Muscle of arm (tissue), 12 donors: Measurements from ENCODE around the gene PACS1. TPM values are rescaled to one million over a fixed set of nuclear protein-coding genes. Genes with fewer than 3 reads are reported as not detected.
"Not testable (repeated sequence)": the region's sequence is repeated elsewhere in the genome, so short reads cannot be mapped to it uniquely, and the experiment has no call there.

Experiments used
- DNase-seq: peaks from one replicate; pipeline ENCODE4 v3.0.0-alpha.2; 2013
- polyA plus RNA-seq, 12 donors: library from polyadenylated mRNA; unstranded; fragments of 120-200 nt; gene quantifications; one replicate each; pipeline ENCODE4 v1.2.1, GENCODE V29; 2013; ENCODE audit not compliant: insufficient read length in 12 of 12

PACS1 gene
- polyA plus RNA-seq, 12 donors = 29.9 to 128 (median 33.8) TPM

GRCh38 chr11:66247295-66247694 is 177.2 kb downstream of the PACS1 start:
- no peak for DNase-seq

DNA sequence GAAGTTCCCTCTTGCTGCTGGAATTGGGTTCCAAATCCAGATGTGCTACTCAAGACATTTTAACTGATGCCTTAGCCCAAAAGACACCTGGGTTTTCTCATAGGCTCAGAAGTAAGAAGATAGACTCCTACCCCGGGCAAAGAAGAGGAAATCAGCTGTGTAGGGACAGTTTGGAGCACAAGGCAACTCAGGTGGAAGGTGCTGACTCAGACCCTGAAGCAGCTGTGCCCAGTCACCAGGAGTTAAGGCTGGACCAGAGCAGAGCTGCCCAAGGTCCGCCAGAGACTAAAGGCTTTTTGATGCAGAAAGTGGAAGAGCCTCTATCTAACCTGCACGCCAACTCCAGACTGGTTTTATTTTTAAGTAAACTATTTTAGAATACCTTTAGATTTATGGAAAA is 177.7 kb downstream of the PACS1 start:
- no peak for DNase-seq

GRCh38 chr11:66248903-66249302 is 178.8 kb downstream of the PACS1 start:
- DNase-seq = no peak

DNA sequence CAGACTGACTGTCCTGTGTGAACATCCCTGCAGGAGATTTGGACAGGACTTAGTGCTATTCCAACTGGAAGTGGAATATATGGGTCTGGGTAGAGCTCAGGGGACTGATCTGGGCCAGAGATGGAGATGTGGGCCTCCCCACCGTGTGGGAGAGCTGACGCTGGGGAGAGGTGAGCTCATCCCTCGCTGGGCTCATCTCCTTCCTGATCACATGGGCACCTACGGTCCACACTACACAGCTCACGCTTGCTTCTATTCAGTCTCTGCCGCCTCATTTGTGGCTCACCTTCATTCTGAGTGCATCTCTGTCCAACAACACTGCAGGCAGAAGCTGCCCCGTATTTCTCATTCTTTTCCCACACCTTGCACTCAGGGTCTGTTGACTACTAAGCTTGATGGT is 181.7 kb downstream of the PACS1 start:
- DNase-seq = no peak

DNA sequence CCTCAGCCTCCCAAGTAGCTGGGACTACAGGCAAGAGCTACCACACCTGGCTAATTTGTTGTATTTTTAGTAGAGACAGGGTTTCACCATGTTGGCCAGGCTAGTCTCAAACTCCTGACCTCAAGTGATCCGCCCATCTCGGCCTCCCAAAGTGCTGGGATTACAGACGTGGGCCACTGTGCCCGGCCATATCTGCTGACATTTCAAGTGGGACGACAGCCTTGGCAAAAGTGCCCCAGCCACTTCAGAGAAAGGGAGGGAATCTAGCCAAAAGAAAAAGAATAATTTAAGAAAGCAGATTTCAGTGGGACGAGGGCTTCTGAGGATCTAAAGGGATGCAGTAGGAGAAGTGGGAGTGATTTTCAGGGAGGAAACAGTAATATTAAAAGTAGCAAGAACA is 183.0 kb downstream of the PACS1 start:
- DNase-seq = not testable (repeated sequence)

DNA sequence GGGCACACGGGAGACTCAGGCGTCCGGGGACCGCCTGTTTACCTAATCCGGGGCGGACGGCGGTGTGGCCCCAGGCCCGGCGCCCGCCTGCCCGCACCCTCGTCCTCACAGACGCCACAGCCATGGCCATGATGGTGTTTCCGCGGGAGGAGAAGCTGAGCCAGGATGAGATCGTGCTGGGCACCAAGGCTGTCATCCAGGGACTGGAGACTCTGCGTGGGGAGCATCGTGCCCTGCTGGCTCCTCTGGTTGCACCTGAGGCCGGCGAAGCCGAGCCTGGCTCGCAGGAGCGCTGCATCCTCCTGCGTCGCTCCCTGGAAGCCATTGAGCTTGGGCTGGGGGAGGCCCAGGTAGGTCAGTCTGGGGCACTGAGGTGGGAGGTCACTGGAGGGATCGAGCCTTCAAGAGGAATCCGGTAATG is 188.4 kb downstream of the PACS1 start:
- no peak for DNase-seq

DNA sequence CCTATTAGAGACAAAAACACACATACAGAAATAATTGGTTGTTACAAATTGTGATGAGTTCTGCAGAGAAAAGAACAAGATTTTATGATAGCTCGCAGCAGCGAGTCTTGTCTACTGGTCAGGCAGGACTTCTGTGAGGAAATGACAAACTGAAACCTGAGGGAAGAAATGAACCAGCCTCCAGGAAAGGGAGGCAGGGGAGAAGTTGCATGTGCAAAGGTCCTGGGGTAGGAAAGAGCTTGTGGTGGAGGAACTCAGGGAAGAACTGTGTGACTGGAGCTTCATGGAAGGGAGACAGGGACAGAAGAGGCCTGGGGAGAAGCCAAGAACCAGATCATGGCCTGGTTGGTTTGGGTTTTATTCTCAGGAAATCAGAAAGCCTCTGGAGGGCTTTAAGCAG is 189.2 kb downstream of the PACS1 start:
- no peak for DNase-seq

DNA sequence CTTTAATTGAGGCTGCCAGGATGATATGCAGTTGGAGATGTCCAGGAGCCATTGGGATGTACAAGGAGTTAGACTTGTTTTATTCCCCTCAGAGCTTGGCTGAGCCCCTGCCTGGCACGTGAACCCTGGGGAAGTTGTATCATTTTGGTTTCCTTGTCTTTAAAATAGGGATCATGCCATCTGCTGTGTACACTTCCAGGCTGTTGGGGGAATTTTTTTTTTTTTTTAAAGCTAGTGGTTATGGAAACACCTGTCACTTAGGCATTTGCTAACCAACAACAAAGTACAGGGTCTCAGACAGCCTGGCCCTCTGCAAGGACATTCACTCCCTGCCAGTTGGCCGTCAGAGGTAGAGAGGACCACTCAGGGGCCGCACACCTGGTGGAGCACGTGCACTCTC is 189.9 kb downstream of the PACS1 start:
- DNase-seq = no peak

DNA sequence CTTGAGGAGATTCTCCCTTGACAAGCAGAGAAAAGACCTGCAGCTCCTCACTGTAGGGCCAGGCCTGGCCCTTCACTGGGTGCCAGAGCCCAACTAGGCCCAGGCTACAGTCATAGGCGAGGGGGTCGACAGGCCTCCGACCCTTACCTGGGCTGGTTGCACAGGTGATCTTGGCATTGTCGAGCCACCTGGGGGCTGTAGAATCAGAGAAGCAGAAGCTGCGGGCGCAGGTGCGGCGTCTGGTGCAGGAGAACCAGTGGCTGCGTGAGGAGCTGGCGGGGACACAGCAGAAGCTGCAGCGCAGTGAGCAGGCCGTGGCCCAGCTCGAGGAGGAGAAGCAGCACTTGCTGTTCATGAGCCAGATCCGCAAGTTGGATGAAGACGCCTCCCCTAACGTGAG is 191.5 kb downstream of the PACS1 start:
- no peak for DNase-seq

DNA sequence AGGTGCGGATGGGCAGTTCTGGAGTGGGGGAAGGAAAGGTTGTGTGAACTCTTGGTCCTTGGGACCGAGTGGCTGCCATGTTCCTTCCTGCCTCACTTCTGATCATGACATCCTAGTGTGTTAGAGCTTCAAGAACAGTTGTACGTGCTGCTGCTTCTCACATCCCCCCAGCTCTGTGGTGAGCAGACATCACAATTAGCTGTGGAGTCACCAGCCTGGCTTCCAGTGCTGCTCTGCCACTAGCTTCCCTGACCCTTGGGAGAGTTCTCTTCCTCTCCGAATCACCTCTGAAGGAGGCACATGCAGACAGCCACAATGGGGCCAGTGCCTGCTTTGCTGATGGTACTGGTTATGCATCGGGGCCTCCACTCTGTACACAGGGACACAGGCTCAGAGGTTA is 192.1 kb downstream of the PACS1 start:
- no peak for DNase-seq

DNA sequence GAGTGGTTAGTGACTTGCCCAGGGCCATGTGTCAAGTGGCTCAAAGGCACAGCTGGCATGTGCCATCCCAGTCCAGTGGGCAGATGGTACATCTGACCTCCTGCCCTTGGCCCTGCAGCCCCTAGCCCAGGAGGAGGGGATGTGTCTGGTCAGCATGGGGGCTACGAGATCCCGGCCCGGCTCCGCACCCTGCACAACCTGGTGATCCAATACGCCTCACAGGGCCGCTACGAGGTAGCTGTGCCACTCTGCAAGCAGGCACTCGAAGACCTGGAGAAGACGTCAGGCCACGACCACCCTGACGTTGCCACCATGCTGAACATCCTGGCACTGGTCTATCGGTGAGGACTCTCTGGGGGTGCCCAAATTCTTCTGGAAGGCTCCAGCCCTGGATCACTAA is 192.6 kb downstream of the PACS1 start:
- no peak for DNase-seq

- no peak for DNase-seq
These were observed 193.2 kb downstream of the PACS1 start for GRCh38 chr11:66263231-66263630.

DNA sequence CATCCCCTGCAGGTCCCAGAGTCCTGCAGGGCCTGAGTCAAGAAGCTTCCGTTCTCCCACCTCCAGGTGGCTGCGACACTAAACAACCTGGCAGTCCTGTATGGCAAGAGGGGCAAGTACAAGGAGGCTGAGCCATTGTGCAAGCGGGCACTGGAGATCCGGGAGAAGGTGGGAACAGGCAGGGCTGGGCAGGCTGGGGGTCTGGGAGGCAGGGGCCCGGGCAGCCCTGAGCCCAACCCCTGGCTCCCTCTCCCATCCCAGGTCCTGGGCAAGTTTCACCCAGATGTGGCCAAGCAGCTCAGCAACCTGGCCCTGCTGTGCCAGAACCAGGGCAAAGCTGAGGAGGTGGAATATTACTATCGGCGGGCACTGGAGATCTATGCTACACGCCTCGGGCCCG is 193.7 kb downstream of the PACS1 start:
- no peak for DNase-seq

- no peak for DNase-seq
These were observed 194.3 kb downstream of the PACS1 start for GRCh38 chr11:66264383-66264782.

DNA sequence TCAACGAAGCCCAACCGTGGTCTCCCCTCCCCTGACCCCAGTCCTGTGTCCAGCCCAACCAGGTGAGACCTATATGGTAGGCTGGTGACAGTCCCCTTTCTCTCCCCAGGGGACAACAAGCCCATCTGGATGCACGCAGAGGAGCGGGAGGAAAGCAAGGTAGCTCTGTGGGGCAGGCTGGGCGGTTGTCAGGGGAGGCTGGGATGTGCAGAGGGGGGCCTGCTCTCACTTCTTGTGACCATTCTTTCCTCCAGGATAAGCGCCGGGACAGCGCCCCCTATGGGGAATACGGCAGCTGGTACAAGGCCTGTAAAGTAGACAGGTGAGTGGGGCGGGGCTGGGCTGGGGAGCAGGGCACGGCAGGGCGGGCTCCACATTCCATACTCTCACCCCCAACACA is 194.8 kb downstream of the PACS1 start:
- no peak for DNase-seq

DNA sequence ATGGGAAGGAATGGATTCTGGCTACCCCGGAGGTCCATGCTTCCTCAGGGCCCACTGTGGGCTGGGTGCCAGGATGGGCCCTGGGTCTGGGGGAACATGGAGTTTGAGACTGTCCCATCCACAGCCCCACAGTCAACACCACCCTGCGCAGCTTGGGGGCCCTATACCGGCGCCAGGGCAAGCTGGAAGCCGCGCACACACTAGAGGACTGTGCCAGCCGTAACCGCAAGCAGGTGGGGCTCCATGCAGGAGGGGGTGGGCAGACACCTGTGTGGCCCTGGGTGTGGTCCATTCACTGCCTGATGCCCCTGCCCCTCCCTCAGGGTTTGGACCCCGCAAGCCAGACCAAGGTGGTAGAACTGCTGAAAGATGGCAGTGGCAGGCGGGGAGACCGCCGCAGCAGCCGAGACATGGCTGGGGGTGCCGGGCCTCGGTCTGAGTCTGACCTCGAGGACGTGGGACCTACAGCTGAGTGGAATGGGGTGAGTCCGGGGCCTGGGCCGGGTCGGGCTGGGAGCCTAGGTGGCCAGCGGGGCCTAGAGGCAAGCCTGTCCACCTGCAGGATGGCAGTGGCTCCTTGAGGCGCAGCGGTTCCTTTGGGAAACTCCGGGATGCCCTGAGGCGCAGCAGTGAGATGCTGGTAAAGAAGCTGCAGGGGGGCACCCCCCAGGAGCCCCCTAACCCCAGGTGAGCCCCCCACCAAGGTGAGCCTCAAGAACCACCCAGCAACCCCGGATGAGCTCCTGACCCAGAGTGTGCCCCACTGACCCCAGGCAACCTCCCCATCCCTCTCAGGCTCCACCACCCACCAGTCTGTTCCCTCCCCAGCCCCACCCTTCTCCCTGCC is 195.7 kb downstream of the PACS1 start:
- DNase-seq = no peak

GRCh38 chr11:66266378-66267038 is 196.4 kb downstream of the PACS1 start:
- DNase-seq = no peak

GRCh38 chr11:66267039-66267378 is 196.9 kb downstream of the PACS1 start:
- no peak for DNase-seq

GRCh38 chr11:66267379-66268243 is 197.5 kb downstream of the PACS1 start:
- DNase-seq = peak; percentile 91

GRCh38 chr11:66268244-66268951 is 198.3 kb downstream of the PACS1 start, which contains the start of gene RAB1B:
TSS of gene RAB1B (plus strand) at chr11:66268639. CDS start at chr11:66268680, 41 bp downstream.
- peak; percentile 100 for DNase-seq
